ENCODE data around the gene TAF4.
"Not testable (repeated sequence)": the region's sequence is repeated elsewhere in the genome, so short reads cannot be mapped to it uniquely, and the experiment has no call there.

The TAF4 gene, protein sequence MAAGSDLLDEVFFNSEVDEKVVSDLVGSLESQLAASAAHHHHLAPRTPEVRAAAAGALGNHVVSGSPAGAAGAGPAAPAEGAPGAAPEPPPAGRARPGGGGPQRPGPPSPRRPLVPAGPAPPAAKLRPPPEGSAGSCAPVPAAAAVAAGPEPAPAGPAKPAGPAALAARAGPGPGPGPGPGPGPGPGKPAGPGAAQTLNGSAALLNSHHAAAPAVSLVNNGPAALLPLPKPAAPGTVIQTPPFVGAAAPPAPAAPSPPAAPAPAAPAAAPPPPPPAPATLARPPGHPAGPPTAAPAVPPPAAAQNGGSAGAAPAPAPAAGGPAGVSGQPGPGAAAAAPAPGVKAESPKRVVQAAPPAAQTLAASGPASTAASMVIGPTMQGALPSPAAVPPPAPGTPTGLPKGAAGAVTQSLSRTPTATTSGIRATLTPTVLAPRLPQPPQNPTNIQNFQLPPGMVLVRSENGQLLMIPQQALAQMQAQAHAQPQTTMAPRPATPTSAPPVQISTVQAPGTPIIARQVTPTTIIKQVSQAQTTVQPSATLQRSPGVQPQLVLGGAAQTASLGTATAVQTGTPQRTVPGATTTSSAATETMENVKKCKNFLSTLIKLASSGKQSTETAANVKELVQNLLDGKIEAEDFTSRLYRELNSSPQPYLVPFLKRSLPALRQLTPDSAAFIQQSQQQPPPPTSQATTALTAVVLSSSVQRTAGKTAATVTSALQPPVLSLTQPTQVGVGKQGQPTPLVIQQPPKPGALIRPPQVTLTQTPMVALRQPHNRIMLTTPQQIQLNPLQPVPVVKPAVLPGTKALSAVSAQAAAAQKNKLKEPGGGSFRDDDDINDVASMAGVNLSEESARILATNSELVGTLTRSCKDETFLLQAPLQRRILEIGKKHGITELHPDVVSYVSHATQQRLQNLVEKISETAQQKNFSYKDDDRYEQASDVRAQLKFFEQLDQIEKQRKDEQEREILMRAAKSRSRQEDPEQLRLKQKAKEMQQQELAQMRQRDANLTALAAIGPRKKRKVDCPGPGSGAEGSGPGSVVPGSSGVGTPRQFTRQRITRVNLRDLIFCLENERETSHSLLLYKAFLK

DNA sequence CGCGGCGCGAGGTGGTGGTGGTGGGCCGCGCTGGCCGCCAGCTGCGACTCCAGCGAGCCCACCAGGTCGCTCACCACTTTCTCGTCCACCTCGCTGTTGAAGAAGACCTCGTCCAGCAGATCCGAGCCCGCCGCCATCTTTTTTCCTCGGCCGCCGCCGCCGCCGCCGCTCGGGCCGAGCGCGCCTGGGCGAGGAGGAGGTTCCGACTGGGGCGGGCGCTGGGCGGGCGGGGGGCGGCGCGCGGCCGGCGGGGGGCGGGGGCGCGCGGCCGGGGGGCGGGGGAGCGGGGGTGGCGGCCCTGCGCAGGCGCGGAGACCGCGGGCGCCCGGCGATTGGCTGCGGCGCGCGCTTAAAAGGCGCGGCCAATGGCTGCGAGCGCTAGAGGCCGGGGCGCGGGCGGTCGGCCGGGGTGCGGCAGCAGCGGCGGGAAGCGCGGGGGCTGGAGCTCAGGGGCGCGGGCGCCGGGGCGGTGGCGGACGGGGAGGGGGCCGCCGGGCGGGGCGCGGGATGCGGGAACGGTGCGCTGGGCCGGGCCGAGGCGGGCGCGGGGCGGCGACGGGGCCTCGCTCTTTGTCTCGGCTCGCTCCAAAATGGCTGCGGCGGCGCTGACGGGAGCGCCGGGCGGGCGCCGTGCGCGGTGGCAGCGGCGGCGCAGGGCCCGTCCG is at the start of gene TAF4:
TSS of gene TAF4 (minus strand) at position 208 of the 665 bp plus-strand sequence. CDS start at position 137, 71 bp downstream.
- peak; percentile 84 for DNase-seq

DNA sequence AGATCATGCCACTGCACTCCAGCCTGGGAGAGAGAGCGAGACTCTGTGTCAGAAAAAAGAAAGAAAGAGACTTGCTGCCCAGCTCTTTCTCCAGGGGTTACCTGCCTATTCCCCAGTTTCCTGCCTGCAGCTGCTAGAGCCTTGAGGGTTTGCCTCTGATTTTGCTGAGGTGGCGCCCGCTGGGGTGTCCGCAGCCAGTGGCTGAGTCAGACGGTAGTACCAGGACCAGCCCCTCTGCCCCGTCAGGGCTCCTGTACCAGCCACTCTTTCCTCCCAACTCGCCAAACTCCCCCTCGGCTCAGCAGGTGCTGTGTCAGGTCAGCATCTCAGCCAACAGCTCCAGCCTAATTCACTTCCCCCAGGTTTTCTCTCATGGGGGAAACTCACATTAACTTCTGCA is 49.2 kb upstream of the TAF4 start:
- DNase-seq, result no peak

DNA sequence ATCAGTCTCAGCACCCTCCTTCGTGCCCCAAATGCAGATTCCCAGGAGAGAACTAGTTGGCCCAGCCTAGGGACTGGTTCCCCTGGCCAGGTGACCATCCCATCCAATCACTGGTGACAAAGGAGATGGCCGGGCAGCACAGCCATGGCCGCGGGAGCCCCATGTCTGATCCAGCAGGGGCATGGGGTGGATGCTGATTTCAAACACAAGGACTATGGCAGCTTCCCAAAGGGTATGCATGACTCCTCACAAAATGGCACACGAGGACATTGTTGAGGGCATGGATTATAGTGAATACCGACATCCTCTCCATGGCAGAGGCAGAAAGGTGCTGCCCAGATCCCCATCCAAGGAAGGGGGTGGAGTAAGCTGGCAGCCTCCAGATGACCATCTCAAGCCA is 46.7 kb upstream of the TAF4 start:
- DNase-seq, result no peak

DNA sequence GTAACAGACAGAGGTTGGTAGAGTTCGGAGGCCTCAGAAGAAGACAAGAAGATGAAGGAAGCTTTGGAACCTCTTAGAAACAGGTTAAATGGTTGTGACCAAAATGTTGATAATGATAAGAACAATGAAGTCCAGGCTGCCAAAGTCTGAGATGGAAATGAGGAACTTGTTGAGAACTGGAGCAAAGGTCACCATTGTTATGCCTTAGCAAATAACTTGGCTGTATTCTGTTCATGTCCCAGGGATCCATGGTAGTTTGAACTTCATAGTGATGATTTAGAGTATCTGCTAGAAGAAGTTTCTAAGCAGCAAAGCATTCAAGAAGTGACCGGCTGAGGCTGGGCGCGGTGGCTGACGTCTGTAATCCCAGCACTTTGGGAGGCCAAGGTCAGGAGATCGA is 45.5 kb upstream of the TAF4 start:
- no peak for DNase-seq

DNA sequence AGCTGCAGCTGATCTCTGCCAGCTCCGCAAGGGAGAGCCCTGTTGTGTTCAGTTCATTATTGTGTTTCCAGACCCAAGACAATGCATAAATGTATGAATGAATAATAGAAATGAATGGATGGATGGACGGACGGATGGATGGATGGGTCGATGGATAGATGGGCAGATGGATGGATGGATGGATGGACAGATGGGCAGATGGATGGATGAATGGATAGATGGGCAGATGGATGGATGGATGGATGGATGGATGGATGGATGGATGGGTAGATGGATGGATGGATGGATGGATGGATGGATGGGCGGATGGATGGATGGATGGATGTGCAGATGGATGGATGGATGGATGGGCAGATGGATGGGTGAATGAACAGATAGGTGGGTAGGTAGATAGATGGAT is 39.9 kb upstream of the TAF4 start:
- no peak for DNase-seq

DNA sequence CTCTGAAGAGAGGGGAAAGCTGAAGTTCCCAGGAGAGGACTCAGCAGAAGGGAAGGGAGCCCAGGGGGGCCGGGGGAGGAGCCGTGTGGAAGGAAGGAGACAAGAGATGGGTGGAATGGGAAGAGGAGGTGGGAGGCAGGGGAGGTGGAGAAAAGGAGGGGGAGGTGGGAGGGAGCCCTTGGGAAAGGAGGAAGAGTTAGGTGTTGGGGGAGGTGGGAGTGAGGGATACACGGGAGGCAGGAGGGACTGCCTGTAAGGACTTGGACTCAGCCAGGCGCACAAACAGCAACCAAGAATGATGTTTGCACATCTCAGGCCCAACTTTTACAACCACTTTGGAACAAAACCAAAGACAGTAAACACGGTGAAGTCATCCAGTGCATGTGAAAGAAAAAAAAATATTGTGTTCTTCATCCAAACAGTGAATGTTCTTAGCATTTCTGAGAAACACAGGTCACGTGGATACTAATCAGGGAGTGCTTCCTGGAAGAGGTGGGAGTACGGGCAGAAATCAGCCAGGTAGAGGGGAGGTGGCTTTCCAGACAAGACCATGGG is 39.2 kb upstream of the TAF4 start:
- DNase-seq, result no peak

DNA sequence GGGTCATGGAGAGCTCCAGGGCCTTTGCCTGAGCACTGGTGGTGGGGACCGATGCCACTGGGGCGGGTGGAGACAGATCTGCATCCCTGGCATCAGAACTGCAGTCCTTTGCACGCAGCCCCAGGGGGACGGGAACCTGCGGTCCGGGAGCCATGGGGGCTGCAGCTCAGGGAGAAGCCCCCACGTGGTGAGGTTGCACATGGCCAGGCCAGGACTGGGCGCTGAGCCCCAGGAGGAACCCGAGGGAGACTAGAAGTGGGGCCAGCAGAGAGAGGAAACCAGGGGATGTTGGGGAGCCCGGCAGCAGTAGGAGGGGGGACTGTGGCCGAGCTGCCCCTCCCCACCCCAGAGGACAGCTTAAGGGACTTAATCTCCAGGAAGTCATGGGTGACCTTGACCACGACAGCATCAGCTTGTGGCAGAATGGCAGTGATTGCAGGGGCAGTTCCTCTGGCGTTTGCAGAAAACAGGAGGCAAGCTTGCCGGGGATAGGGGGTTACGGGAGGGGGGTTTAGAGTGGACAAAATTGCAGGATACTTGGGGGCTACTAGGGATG is 38.6 kb upstream of the TAF4 start:
- DNase-seq, result no peak

DNA sequence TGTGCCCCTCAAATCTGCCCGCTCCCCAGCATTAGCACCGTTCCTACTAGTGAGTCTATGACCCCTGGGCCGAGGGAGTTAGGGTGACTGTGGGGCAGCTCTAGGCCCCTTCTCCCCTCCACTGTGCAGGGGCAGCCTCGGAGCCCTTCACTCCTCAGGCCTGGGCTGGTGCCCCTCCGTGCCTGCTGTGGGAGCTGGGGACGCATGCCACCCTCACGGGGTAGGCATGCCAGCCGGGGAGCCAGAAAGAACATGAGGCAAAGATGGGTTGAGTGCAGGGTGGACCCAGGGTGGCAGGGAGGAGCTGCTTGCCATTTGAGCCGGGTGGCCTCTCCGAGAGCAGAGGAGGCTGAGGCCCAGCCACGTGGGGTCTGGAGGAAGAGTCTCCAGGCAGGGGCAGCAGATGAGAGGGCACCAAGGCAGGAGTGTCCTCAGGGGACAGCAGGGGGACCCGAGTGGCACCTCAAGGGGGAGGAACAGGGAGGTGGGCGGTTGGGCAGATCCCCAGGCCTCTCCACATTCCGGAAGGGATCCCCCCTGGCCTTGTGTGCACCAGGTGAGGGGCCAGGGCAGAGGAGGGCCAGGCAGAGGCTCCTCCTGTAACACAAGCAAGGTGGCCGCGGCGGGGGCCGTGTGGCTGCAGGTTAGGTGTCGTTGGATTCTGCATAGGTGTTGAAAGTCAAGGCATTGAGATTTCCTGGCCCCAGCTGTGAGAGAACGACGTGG is 38.0 kb upstream of the TAF4 start:
- no peak for DNase-seq

DNA sequence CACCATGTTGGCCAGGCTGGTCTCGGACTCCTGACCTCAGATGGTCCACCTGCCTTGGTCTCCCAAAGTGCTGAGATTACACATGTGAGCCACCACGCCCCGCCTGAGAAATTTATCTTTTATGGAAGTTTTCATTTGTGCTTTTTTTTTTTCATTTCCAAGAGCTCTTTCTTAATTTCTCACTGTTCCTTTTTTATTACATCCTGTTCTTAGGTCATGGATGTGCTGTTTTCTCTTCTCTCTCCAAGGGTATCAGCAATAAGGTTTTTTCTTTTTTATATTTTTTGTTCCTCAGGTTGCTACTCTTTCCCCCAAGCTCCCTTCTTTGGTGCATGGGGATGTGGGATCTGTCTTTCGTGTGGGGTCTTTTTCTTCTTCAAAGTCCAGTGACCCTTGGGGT is 35.4 kb upstream of the TAF4 start:
- no peak for DNase-seq

DNA sequence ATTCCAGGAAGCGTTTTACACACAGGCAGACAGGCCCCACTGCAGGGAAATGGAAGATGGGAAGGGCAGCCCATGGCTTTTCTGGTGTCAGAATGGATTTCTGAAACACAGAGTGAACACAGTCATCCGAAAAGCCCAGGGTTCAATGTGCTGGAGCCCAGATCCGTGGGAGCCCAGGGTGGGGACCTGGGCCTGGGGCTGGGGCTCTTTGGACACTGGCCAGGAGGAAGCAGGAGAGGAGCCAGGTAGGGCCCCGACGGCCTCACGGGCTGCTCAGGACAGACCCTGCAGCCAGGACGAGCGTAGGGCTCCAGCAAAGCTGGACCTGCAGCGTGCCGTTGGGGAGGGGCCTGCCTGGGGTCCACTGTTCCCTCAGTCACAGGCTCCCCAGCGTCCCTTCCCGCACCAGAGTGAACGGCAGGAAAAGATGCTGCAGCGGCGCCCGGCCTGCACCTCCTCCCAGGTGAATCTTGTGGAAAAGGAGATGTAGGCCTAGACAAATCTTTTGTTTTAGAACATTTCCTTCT is 32.3 kb upstream of the TAF4 start:
- no peak for DNase-seq

DNA sequence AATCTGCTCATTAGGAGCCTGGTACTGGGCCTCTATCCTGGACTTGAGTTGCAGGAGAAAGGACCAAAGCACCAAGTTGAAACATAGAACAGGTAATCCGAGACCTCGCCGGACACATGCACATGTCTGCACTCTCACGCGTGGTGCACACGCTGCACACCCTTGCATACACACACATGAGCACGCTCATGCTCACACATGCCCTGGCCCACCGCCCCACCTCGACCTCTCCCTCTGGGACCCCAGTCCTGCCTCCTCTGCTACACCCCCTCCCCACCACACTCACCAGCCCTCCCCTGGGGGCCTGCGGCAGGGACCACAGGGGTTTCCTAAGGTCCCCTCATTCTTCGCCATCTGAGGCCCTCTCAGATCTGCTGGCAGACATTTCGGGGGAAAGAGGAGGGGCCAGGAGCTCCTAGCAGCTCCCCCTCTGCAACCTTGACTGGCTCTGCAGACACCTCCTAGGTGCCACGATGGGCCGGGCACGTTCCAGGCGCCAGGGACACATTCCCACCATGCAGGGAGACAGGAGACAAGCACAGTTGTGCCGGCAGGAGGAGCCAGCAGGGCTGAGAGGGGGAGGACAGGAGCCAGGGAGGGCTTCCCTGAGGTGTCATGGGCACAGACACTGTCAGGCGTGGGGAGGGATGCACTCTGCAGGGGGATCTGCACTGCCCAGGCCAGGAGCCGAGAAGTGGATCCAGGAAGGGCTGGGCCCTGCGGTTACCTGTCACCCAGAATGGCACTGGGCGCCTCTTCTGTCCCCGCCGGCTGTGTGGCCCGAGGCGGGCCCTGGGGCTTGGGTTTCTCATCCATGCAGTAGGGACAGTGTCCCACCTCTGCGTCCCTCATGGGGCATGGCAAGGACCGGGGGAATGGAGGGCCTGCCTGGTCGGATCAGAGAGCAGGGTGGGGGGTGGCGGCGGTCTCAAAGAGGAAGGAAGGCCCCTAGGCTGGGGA is 31.0 kb upstream of the TAF4 start:
- no peak for DNase-seq

DNA sequence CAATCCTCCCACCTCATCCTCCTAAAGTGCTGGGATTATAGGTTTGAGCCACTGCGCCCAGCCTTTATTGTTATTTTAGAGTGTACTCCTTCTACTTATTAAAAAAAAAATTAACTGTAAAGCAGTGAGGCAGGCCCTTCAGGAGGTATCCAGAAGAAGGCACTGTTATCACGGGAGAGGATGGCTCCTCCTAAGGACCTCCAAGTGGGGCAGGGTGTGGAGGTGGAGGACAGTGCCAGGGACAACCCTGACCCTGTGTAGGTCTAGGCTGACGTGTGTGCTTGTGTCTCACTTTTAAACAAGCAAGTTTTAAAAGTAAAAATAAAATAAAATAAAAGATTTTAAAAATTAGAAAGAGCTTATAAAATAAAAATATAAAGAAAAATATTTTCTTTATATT is 23.7 kb upstream of the TAF4 start:
- no peak for DNase-seq

DNA sequence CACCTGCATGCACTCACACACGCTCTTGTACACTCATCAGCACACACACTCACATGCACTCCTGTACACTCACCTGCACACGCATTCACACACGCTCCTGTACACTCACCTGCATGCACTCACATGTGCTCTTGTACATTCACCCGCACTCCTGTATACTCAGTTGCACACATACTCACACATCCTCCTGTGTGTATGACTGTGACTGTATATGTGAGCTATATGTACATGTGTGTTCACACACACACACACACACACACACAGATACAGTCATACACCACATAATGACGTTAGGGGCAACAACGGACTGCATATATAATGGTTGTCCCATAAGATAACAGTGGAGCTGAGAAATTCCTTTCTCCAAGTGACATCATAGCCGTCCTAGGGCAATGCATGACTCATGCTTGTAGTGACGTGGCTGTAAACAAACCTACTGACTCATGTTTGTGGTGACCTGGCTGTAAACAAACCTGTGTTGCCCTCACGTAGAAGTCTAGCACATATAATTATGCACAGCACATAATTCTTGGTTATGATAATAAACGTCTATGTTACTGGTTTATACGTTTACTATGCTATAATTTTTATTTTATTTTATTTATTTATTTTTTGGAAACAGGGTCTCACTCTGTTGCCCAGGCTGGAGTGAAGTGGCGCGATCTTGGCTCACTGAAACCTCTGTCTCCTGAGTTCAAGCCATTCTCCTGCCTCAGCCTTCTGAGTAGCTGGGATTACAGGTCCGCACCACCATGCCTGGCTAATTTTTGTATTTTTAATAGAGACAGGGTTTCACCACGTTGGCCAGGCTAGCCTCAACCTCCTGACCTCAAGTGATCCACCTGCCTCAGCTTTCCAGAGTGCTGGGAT is 22.8 kb upstream of the TAF4 start:
- DNase-seq, result peak; percentile 16

DNA sequence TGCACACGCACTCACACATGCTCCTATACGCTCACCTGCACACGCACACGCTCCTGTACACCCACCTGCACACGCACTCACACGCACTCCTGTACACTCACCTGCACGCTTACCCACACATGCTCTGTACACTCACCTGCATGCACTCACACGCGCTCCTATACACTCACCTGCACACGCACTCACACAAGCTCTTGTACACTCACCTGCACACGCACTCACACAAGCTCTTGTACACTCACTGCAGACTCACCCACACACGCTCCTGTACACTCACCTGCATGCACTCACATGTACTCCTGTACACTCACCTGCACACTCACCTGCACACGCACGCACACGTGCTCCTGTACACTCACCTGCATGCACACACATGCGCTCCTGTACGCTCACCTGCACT is 22.0 kb upstream of the TAF4 start:
- DNase-seq, result no peak

DNA sequence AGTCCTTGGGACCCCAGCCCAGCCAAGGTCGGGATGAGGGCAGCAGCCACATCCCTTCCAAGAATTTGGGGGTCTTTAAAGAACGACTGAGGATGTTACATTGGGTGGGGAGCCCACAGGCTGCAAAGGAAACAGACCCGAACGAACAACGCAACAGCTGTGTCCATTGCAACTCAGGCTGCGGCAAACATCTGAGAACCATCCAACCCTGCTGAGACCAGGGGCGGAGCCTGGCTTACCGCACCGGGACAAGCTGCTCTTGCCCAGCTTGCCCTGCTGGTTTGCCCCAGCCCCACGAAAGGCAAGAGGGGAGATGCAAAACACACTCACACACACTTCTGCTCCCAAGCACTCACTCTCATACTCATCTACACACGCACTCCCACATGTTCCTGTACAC is 21.5 kb upstream of the TAF4 start:
- DNase-seq, result no peak

DNA sequence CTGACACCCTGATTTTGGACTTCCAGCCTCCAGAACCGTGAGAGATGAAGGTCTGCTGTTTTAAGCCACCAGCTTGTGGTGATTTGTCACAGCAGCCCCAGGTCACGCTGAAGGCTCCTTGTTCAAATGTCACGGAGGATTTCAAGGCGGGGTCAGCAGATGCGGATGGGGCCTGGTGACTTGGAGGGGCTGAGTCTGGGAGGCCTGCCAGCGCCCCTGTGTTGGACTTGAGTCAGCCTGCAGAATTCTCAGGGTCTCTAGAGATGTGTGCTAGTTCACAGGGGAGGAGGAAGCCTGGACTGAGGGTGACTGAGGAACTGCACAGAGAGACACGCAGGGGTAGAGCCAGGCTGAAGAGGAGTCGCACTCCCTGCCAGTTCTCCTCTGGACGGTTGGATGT is 19.5 kb upstream of the TAF4 start:
- DNase-seq, result no peak

DNA sequence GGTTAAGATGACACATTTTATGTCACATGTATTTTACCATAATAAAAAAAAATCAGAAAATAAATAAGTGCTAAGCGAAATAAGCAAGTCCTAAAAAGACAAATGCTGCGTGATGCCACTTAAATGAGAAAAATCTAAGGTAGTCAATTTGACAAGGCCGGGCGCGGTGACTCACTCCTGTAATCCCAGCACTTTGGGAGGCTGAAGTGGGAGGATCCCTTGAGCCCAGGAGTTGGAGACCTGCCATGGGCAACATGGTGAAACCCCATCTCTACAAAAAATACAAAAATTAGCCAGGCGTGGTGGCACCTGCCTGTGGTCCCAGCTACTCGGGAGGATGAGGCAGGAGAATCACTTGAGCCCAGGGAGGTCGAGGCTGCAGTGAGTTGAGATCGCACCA is 18.5 kb upstream of the TAF4 start:
- DNase-seq, result not testable (repeated sequence)

DNA sequence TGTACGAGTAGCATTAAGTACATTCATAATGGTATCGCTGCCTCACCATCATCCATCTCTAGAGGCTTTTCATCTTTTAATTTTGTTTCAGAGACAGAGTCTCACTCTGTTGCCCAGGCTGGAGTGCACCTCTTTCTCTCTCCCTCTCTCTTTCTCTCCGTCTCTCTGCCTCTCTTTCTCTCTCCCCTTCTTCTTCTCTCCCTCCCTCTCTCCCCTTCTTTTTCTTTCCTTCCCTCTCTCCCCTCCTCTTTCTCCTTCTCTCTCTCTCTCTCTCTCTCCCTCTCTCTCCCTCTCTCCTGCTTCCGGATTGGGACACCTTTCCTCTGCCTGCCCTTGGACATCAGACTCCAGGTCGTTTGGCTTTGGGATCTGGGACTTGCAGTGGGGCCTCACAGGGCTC is 17.6 kb upstream of the TAF4 start:
- no peak for DNase-seq

Measured in activated CD4-positive, alpha-beta T cell treated with anti-CD3 and anti-CD28 coated beads, Interleukin-2, Interleukin-6, amounts not matched to agents 100 ng/mL and 50 ng/mL, durations not matched to agents 16 hours and 8 hours (primary cell).